WTC11 (cell line): ENCODE measurements around the gene NRP2. TPM values are rescaled to one million over a fixed set of nuclear protein-coding genes. Genes with fewer than 3 reads are reported as not detected.

ENCODE experiments used
- ATAC-seq: fragments of 200-7000 bp; cut with Tn5 transposase; 2 replicates; pipeline ENCODE4 v1.10.0; 2021; ENCODE audit warnings: mild to moderate bottlenecking, moderate library complexity
- CTCF ChIA-PET: fragments of 300-600 bp; sonication (Branson Sonifier 250); formaldehyde crosslinking; loops from one replicate; lab custom pipeline; 2021; ENCODE audit warnings: antibody characterized with exemption; lab: Charles Lee
- POLR2A ChIA-PET: fragments of 350-600 bp; sonication (Branson Sonifier 250); formaldehyde crosslinking; loops from one replicate; lab custom pipeline; 2021; ENCODE audit warnings: antibody characterized with exemption; lab: Charles Lee
- DNase-seq: peaks from one replicate; pipeline ENCODE4 v3.0.0; 2021; ENCODE audit warnings: low spot score
- H3K27ac Mint-ChIP-seq: 2 replicates; pipeline ENCODE4 v1.8.0; 2021; ENCODE audit warnings: mixed read lengths
- H3K27me3 Mint-ChIP-seq: 2 replicates; pipeline ENCODE4 v1.8.0; 2021; ENCODE audit warnings: low read depth, mild to moderate bottlenecking, moderate library complexity, mixed read lengths
- H3K36me3 Mint-ChIP-seq: 2 replicates; pipeline ENCODE4 v1.8.0; 2021; ENCODE audit warnings: mixed read lengths
- H3K4me1 Mint-ChIP-seq: 2 replicates; pipeline ENCODE4 v1.8.0; 2022; ENCODE audit warnings: mixed read lengths
- H3K4me3 Mint-ChIP-seq: 2 replicates; pipeline ENCODE4 v1.8.0; 2021; ENCODE audit warnings: mild to moderate bottlenecking, moderate library complexity, mixed read lengths
- H3K9me3 Mint-ChIP-seq: 2 replicates; pipeline ENCODE4 v1.8.0; 2021; ENCODE audit warnings: mixed read lengths
- AFF4 ChIP-seq: sonication (generic); formaldehyde crosslinking; IDR thresholded peaks from 2 replicates; pipeline ENCODE4 v1.8.1; 2023; ENCODE audit warnings: mild to moderate bottlenecking, missing genetic modification reagents, borderline replicate concordance
- CTCF ChIP-seq: fragments of 200-600 bp; IDR thresholded peaks from 2 replicates; pipeline ENCODE4 v1.8.0; 2022; ENCODE audit warnings: antibody characterized with exemption
- ESRRA ChIP-seq: sonication (generic); formaldehyde crosslinking; IDR thresholded peaks from 2 replicates; pipeline ENCODE4 v1.8.1; 2022; ENCODE audit warnings: mild to moderate bottlenecking, missing genetic modification reagents, borderline replicate concordance
- MLX ChIP-seq: sonication (generic); formaldehyde crosslinking; IDR thresholded peaks from 2 replicates; pipeline ENCODE4 v1.8.1; 2023; ENCODE audit warnings: mild to moderate bottlenecking, missing genetic modification reagents, moderate library complexity
- MXD4 ChIP-seq: fragments of 250-450 bp; sonication (Bioruptor Pico); IDR thresholded peaks from 2 replicates; pipeline ENCODE4 v1.8.0; 2021; ENCODE audit warnings: mild to moderate bottlenecking, moderate library complexity, borderline replicate concordance
- NFATC4 ChIP-seq: fragments of 250-450 bp; sonication (Bioruptor Pico); IDR thresholded peaks from 2 replicates; pipeline ENCODE4 v1.9.0; 2021; ENCODE audit warnings: mild to moderate bottlenecking
- NR2C2 ChIP-seq: sonication (generic); formaldehyde crosslinking; IDR thresholded peaks from 2 replicates; pipeline ENCODE4 v1.8.0; 2022; ENCODE audit warnings: mild to moderate bottlenecking, missing genetic modification reagents
- PRDM15 ChIP-seq: sonication (generic); formaldehyde crosslinking; IDR thresholded peaks from 2 replicates; pipeline ENCODE4 v1.8.0; 2022; ENCODE audit warnings: missing genetic modification reagents
- RELA ChIP-seq: sonication (generic); formaldehyde crosslinking; IDR thresholded peaks from 2 replicates; pipeline ENCODE4 v1.8.1; 2022; ENCODE audit warnings: missing genetic modification reagents, mild to moderate bottlenecking, borderline replicate concordance
- TCF7 ChIP-seq: sonication (generic); formaldehyde crosslinking; IDR thresholded peaks from 2 replicates; pipeline ENCODE4 v1.8.0; 2022; ENCODE audit warnings: mild to moderate bottlenecking, low read depth, missing genetic modification reagents, moderate library complexity
- TEAD1 ChIP-seq: sonication (generic); formaldehyde crosslinking; IDR thresholded peaks from 2 replicates; pipeline ENCODE4 v1.8.0; 2022; ENCODE audit warnings: mild to moderate bottlenecking, missing genetic modification reagents
- ZNF263 ChIP-seq: sonication (generic); formaldehyde crosslinking; IDR thresholded peaks from 2 replicates; pipeline ENCODE4 v1.8.1; 2022; ENCODE audit warnings: low read depth, mild to moderate bottlenecking, moderate library complexity, missing genetic modification reagents
- ZNF423 ChIP-seq: fragments of 250-450 bp; sonication (Bioruptor Pico); IDR thresholded peaks from 2 replicates; pipeline ENCODE4 v2.1.2; 2022; ENCODE audit warnings: mild to moderate bottlenecking, moderate library complexity
- ZNF512 ChIP-seq: sonication (generic); formaldehyde crosslinking; IDR thresholded peaks from 2 replicates; pipeline ENCODE4 v1.8.1; 2022; ENCODE audit warnings: missing genetic modification reagents, borderline replicate concordance
- ZNF532 ChIP-seq: fragments of 250-450 bp; sonication (Bioruptor Pico); IDR thresholded peaks from 2 replicates; pipeline ENCODE4 v1.9.0; 2021; ENCODE audit warnings: mild to moderate bottlenecking, borderline replicate concordance
- total RNA-seq: library from RNA; stranded (reverse); gene quantifications from 3 replicates; pipeline ENCODE4 v1.2.3, GENCODE V29; 2021

Gene NRP2
- total RNA-seq, 1 experiment from 2014 or later: 41.0 TPM

- TF ChIP-seq AFF4 (no peak), ZNF532 (no peak), NR2C2 (CRISPR knock-in tag) (no peak)
Measured at GRCh38 chr2:205792908-205793307, 110.6 kb downstream of the NRP2 start (continued).

- ATAC-seq (no peak), DNase-seq (no peak)
- ChIA-PET CTCF (no interaction called here), POLR2A (interaction anchor here (0.8 kb wide), 1 partner anchor 70 kb away, joined by 4 read pairs; no protein-coding TSS in a partner anchor)
- Mint-ChIP-seq H3K27ac (no peak overlapping the region), H3K36me3 (peaks cover 25% of the 10 kb centered on the region), H3K4me1 (peaks cover 16% of the 10 kb centered on the region), H3K27me3 (no peaks in the 10 kb centered on the region), H3K9me3 (peaks cover 28% of the 10 kb centered on the region), H3K4me3 (no peak overlapping the region)
- no peak for TF ChIP-seq PRDM15 (CRISPR knock-in tag)
- TF ChIP-seq ZNF263 (CRISPR knock-in tag): no peak
- TF ChIP-seq ZNF423 (CRISPR knock-in tag): no peak
- no peak for TF ChIP-seq RELA (CRISPR knock-in tag)
- TF ChIP-seq MLX (CRISPR knock-in tag): no peak
- no peak for TF ChIP-seq MXD4 (CRISPR knock-in tag)
- TF ChIP-seq TEAD1 (CRISPR knock-in tag): no peak
- TF ChIP-seq ZNF512 (CRISPR knock-in tag): no peak
- no peak for TF ChIP-seq ZNF532
- no peak for TF ChIP-seq CTCF
- TF ChIP-seq TCF7 (CRISPR knock-in tag): no peak
- TF ChIP-seq ESRRA: no peak
- no peak for TF ChIP-seq NFATC4
Measured at GRCh38 chr2:205796805-205797313, 114.6 kb downstream of the NRP2 start.
